Fibroblast of peridontal ligament (primary cell): Measurements from ENCODE around the gene PFDN2.
"Not testable (repeated sequence)": the region's sequence is repeated elsewhere in the genome, so short reads cannot be mapped to it uniquely, and the experiment has no call there.

ENCODE experiments used
- DNase-seq: peaks from one replicate; pipeline ENCODE4 v3.0.0-alpha.2; 2010; ENCODE audit errors: extremely low read depth

The PFDN2 gene

GRCh38 chr1:161080441-161081405 is 37.1 kb downstream of the PFDN2 start:
- DNase-seq: peak; percentile 13

- DNase-seq: no peak
These were observed 38.3 kb downstream of the PFDN2 start for GRCh38 chr1:161079436-161080110.

- DNase-seq: no peak
These were observed 40.4 kb downstream of the PFDN2 start for GRCh38 chr1:161077426-161077825.

- no peak for DNase-seq
These were observed 41.4 kb downstream of the PFDN2 start for GRCh38 chr1:161076410-161076809.

- no peak for DNase-seq
These were observed 43.0 kb downstream of the PFDN2 start for GRCh38 chr1:161074676-161075368.

- no peak for DNase-seq
These were observed 44.2 kb downstream of the PFDN2 start for GRCh38 chr1:161073474-161074121.

GRCh38 chr1:161072751-161073449 is 44.9 kb downstream of the PFDN2 start:
- DNase-seq: no peak

GRCh38 chr1:161071886-161072371 is 45.9 kb downstream of the PFDN2 start:
- peak; percentile 66 for DNase-seq

- DNase-seq: no peak
These were observed 47.1 kb downstream of the PFDN2 start for GRCh38 chr1:161070761-161071160.

- no peak for DNase-seq
These were observed 48.0 kb downstream of the PFDN2 start, which contains the start of gene ARHGAP30 for GRCh38 chr1:161069731-161070270. TSS of gene ARHGAP30 (minus strand) at chr1:161069891. CDS start at chr1:161069624, 267 bp downstream.

GRCh38 chr1:161069241-161069640 is 48.6 kb downstream of the PFDN2 start:
- DNase-seq: no peak

- DNase-seq: no peak
These were observed 49.3 kb downstream of the PFDN2 start for GRCh38 chr1:161068306-161069234.

GRCh38 chr1:161066694-161067093 is 51.1 kb downstream of the PFDN2 start:
- DNase-seq: no peak

GRCh38 chr1:161065681-161066080 is 52.2 kb downstream of the PFDN2 start:
- not testable (repeated sequence) for DNase-seq

- DNase-seq: not testable (repeated sequence)
These were observed 53.9 kb downstream of the PFDN2 start for GRCh38 chr1:161063936-161064335.

- no peak for DNase-seq
These were observed 56.4 kb downstream of the PFDN2 start for GRCh38 chr1:161061419-161061818.

- DNase-seq: no peak
These were observed 58.5 kb downstream of the PFDN2 start for GRCh38 chr1:161059293-161059692.

GRCh38 chr1:161054805-161055204 is 63.0 kb downstream of the PFDN2 start:
- no peak for DNase-seq

- no peak for DNase-seq
These were observed 63.6 kb downstream of the PFDN2 start for GRCh38 chr1:161054232-161054631.
